H9 (cell line): ENCODE data around the gene STMN1. TPM values are rescaled to one million over a fixed set of nuclear protein-coding genes. Genes with fewer than 3 reads are reported as not detected.

Source experiments
- DNase-seq: peaks from one replicate; pipeline ENCODE4 v3.0.0-alpha.2; 2017
- H2AFZ ChIP-seq: one replicate; pipeline ENCODE4 v1.6.1; 2013; ENCODE audit warnings: mild to moderate bottlenecking, low read length, control low read depth, moderate library complexity
- H2AK5ac ChIP-seq: 2 replicates; pipeline ENCODE4 v1.6.1; 2013; ENCODE audit warnings: low read length, control low read depth, mixed read lengths; ENCODE audit not compliant: insufficient read length
- H2BK120ac ChIP-seq: one replicate; pipeline ENCODE4 v1.6.1; 2013; ENCODE audit warnings: low read depth, mild to moderate bottlenecking, low read length, control low read depth, inconsistent platforms; ENCODE audit not compliant: poor library complexity, severe bottlenecking
- H2BK12ac ChIP-seq: 2 replicates; pipeline ENCODE4 v1.6.1; 2013; ENCODE audit warnings: low read length, control low read depth, mixed read lengths, low read depth; ENCODE audit not compliant: insufficient read length
- H2BK15ac ChIP-seq: 2 replicates; pipeline ENCODE4 v1.6.1; 2013; ENCODE audit warnings: low read depth, low read length, control low read depth
- H2BK20ac ChIP-seq: one replicate; pipeline ENCODE4 v1.6.1; 2013; ENCODE audit warnings: low read depth, mild to moderate bottlenecking, low read length, control low read depth, inconsistent platforms; ENCODE audit not compliant: poor library complexity, severe bottlenecking
- H2BK5ac ChIP-seq: 2 replicates; pipeline ENCODE4 v1.6.1; 2013; ENCODE audit warnings: low read length, control low read depth, mixed read lengths; ENCODE audit not compliant: insufficient read length
- H3K14ac ChIP-seq: 2 replicates; pipeline ENCODE4 v1.6.1; 2013; ENCODE audit warnings: low read length, control low read depth; ENCODE audit not compliant: insufficient read depth
- H3K18ac ChIP-seq: 2 replicates; pipeline ENCODE4 v1.6.1; 2013; ENCODE audit warnings: low read depth, mild to moderate bottlenecking, mixed read lengths, low read length, control low read depth; ENCODE audit not compliant: insufficient read length
- H3K23ac ChIP-seq: 2 replicates; pipeline ENCODE4 v1.6.1; 2013; ENCODE audit warnings: low read length, control low read depth, mixed read lengths, low read depth; ENCODE audit not compliant: insufficient read length
- H3K23me2 ChIP-seq: 2 replicates; pipeline ENCODE4 v1.6.1; 2013; ENCODE audit warnings: low read depth, mild to moderate bottlenecking, mixed read lengths, low read length, control low read depth; ENCODE audit not compliant: insufficient read length, poor library complexity, severe bottlenecking
- H3K27ac ChIP-seq: 2 replicates; pipeline ENCODE4 v1.5.1; 2013; ENCODE audit warnings: low read length, control low read depth, mixed read lengths, low read depth; ENCODE audit not compliant: insufficient read length
- H3K27me3 ChIP-seq: 2 replicates; pipeline ENCODE4 v1.6.1; 2013; ENCODE audit warnings: low read length, control low read depth, inconsistent platforms; ENCODE audit not compliant: insufficient read depth
- H3K4ac ChIP-seq: 2 replicates; pipeline ENCODE4 v1.6.1; 2013; ENCODE audit warnings: low read depth, mild to moderate bottlenecking, control low read depth, inconsistent platforms, low read length, moderate library complexity
- H3K4me1 ChIP-seq: 2 replicates; pipeline ENCODE4 v1.6.1; 2013; ENCODE audit warnings: low read length, control low read depth, inconsistent platforms; ENCODE audit not compliant: insufficient read depth
- H3K4me2 ChIP-seq: 2 replicates; pipeline ENCODE4 v1.6.1; 2013; ENCODE audit warnings: low read length, control low read depth, mixed read lengths; ENCODE audit not compliant: insufficient read length, insufficient read depth
- H3K56ac ChIP-seq: 2 replicates; pipeline ENCODE4 v1.6.1; 2013; ENCODE audit warnings: low read depth, mild to moderate bottlenecking, mixed read lengths, low read length, control low read depth; ENCODE audit not compliant: insufficient read length
- H3K79me1 ChIP-seq: 2 replicates; pipeline ENCODE4 v1.6.1; 2013; ENCODE audit warnings: low read depth, mild to moderate bottlenecking, moderate library complexity, low read length, control low read depth, inconsistent platforms; ENCODE audit not compliant: insufficient read depth, poor library complexity, severe bottlenecking
- H3K79me2 ChIP-seq: 2 replicates; pipeline ENCODE4 v1.6.1; 2013; ENCODE audit warnings: low read length, control low read depth, inconsistent platforms; ENCODE audit not compliant: insufficient read depth
- H3K9ac ChIP-seq: 2 replicates; pipeline ENCODE4 v1.6.1; 2013; ENCODE audit warnings: low read length, control low read depth, mixed read lengths; ENCODE audit not compliant: insufficient read length; ENCODE audit errors: extremely low read depth
- H3K9me3 ChIP-seq: one replicate; pipeline ENCODE4 v1.6.1; 2013; ENCODE audit warnings: low read depth, low read length, inconsistent platforms; ENCODE audit not compliant: control insufficient read depth
- H3T11ph ChIP-seq: one replicate; pipeline ENCODE4 v1.6.1; 2013; ENCODE audit warnings: mild to moderate bottlenecking, low read length, control low read depth, inconsistent platforms
- H4K20me1 ChIP-seq: one replicate; pipeline ENCODE4 v1.6.1; 2013; ENCODE audit not compliant: control insufficient read depth, insufficient read length, insufficient read depth
- H4K5ac ChIP-seq: 2 replicates; pipeline ENCODE4 v1.6.1; 2013; ENCODE audit warnings: low read depth, mild to moderate bottlenecking, mixed read lengths, low read length, control low read depth; ENCODE audit not compliant: insufficient read length
- H4K8ac ChIP-seq: replicated peaks from 2 replicates; pipeline ENCODE4 v1.6.1; 2013; ENCODE audit warnings: low read length, control low read depth, mixed read lengths, low read depth; ENCODE audit not compliant: insufficient read length
- H4K91ac ChIP-seq: 2 replicates; pipeline ENCODE4 v1.6.1; 2013; ENCODE audit warnings: low read depth, mild to moderate bottlenecking, moderate library complexity, mixed read lengths, low read length, control low read depth; ENCODE audit not compliant: insufficient read length
- H3K27ac Mint-ChIP-seq, 3 experiments: 2 replicates in 2 of 3; 3 replicates in 1 of 3; pipeline ENCODE4 v1.8.0; 2020 to 2021; ENCODE audit warnings: mixed read lengths in 3 of 3, mild to moderate bottlenecking in 1 of 3, moderate library complexity in 1 of 3
- H3K27me3 Mint-ChIP-seq: 2 replicates; pipeline ENCODE4 v1.8.0; 2021; ENCODE audit warnings: low read depth, mild to moderate bottlenecking, moderate library complexity, mixed read lengths
- H3K36me3 Mint-ChIP-seq, 3 experiments: 2 replicates in 2 of 3; 3 replicates in 1 of 3; pipeline ENCODE4 v1.8.0; 2020 to 2021; ENCODE audit warnings: low read depth in 3 of 3, mixed read lengths in 3 of 3; ENCODE audit not compliant: insufficient read depth in 1 of 3
- H3K4me1 Mint-ChIP-seq, 2 experiments: 2 replicates each; pipeline ENCODE4 v1.8.0; 2020; ENCODE audit warnings: mixed read lengths in 2 of 2
- H3K4me3 Mint-ChIP-seq, 2 experiments: 2 replicates in 1 of 2; 3 replicates in 1 of 2; pipeline ENCODE4 v1.8.0; 2020 to 2021; ENCODE audit warnings: mild to moderate bottlenecking in 2 of 2, mixed read lengths in 2 of 2, moderate library complexity in 1 of 2
- H3K9me3 Mint-ChIP-seq, 2 experiments: 2 replicates in 1 of 2; 3 replicates in 1 of 2; pipeline ENCODE4 v1.8.0; 2020; ENCODE audit warnings: mild to moderate bottlenecking in 2 of 2, mixed read lengths in 2 of 2, moderate library complexity in 1 of 2
- CTCF ChIP-seq: fragments of 200-600 bp; sonication (generic); conservative IDR thresholded peaks from 3 replicates; pipeline ENCODE4 v1.8.0; 2021; ENCODE audit warnings: antibody characterized with exemption, mild to moderate bottlenecking
- total RNA-seq: library from RNA; stranded (reverse); gene quantifications from 2 replicates; pipeline ENCODE4 v1.2.1, GENCODE V29; 2021

STMN1 gene
- total RNA-seq, 1 experiment from 2014 or later: 500 TPM

- Histone ChIP-seq H3K4ac (no peak overlapping the region), H2BK20ac (no peak overlapping the region), H4K20me1 (no peaks in the 10 kb centered on the region), H3K9me3 (no peaks in the 10 kb centered on the region), H2BK5ac (no peak overlapping the region), H3K18ac (no peak overlapping the region), H2AK5ac (no peak overlapping the region), H3K27ac (no peak overlapping the region), H3K4me1 (no peaks in the 10 kb centered on the region), H3K23ac (no peak overlapping the region), H2BK12ac (no peak overlapping the region), H4K91ac (no peak overlapping the region), H3K23me2 (peaks cover 4% of the 10 kb centered on the region), H3K79me1 (no peaks in the 10 kb centered on the region), H3K9ac (no peak overlapping the region), H3K56ac (no peak overlapping the region), H3K27me3 (no peaks in the 10 kb centered on the region), H2AFZ (no peak overlapping the region), H3K14ac (no peak overlapping the region), H4K8ac (no peak overlapping the region), H3K79me2 (no peaks in the 10 kb centered on the region), H4K5ac (no peak overlapping the region), H2BK15ac (no peak overlapping the region), H3K4me2 (no peak overlapping the region), H2BK120ac (no peak overlapping the region), H3T11ph (no peak overlapping the region)
- H3K27me3 Mint-ChIP-seq: peaks cover 25% of the 10 kb centered on the region
- no peaks in the 10 kb centered on the region; a peak in 1 of 7 replicates for H3K36me3 Mint-ChIP-seq
- H3K4me3 Mint-ChIP-seq: no peak overlapping the region
- TF ChIP-seq CTCF: no peak
- no peak overlapping the region for H3K27ac Mint-ChIP-seq
- peaks cover 12 to 19% of the 10 kb centered on the region in 2 experiments for H3K4me1 Mint-ChIP-seq
- DNase-seq: no peak
- H3K9me3 Mint-ChIP-seq: no peaks in the 10 kb centered on the region
Measured at GRCh38 chr1:25911162-25911561, 4.9 kb upstream of the STMN1 start.
